SK-N-SH (cell line): ENCODE results near the gene FOCAD. TPM values are rescaled to one million over a fixed set of nuclear protein-coding genes. Genes with fewer than 3 reads are reported as not detected.

Experiments
- CTCF ChIA-PET: fragments of 300-600, 350-600 bp; formaldehyde crosslinking; extraction: SDS; loops from one replicate; lab custom pipeline; 2021; lab: Yijun Ruan, JAX
- POLR2A ChIA-PET: fragments of 350-600 bp; sonication (Branson Sonifier 250); formaldehyde crosslinking; extraction: SDS; loops from one replicate; lab custom pipeline; 2020; ENCODE audit warnings: antibody characterized with exemption, inconsistent platforms; lab: Yijun Ruan, JAX
- DNase-seq: peaks from one replicate; pipeline ENCODE4 v3.0.0; 2012
- H2AFZ ChIP-seq: fragments of 200-600 bp; sonication (generic); 2 replicates; pipeline ENCODE4 v1.8.1; 2016; ENCODE audit warnings: antibody characterized with exemption, mild to moderate bottlenecking, low read depth
- H3F3A ChIP-seq: fragments of 200-600 bp; sonication (generic); replicated peaks from 2 replicates; pipeline ENCODE3; 2016; ENCODE audit warnings: antibody characterized with exemption, mild to moderate bottlenecking; ENCODE audit not compliant: insufficient read depth
- H3K27ac ChIP-seq, 2 experiments: fragments of 200-500 bp in 1 of 2; fragments of 200-600 bp in 1 of 2; sonication (Bioruptor generic) in 1 of 2; sonication (generic), shearing (Covaris generic) in 1 of 2; 2 replicates each; pipeline versions ENCODE4 v1.5.1 to v1.6.1; 2014 to 2016; ENCODE audit warnings: low read depth in 2 of 2, inconsistent platforms in 1 of 2, low read length in 1 of 2, mild to moderate bottlenecking in 1 of 2, mixed read lengths in 1 of 2
- H3K27me3 ChIP-seq: fragments of 200-600 bp; sonication (generic), shearing (Covaris generic); 2 replicates; pipeline ENCODE4 v1.6.1; 2016; ENCODE audit warnings: mixed run types; ENCODE audit not compliant: insufficient read depth
- H3K36me3 ChIP-seq, 2 experiments: fragments of 200-500 bp in 1 of 2; fragments of 200-600 bp in 1 of 2; sonication (Bioruptor generic) in 1 of 2; sonication (generic) in 1 of 2; replicated peaks in 1 of 2; 2 replicates each; pipeline versions ENCODE3 to v1.5.1; 2014 to 2016; ENCODE audit warnings: low read length in 1 of 2, mild to moderate bottlenecking in 1 of 2; ENCODE audit not compliant: insufficient read depth in 2 of 2, control insufficient read depth in 1 of 2
- H3K4me1 ChIP-seq, 2 experiments: fragments of 200-500 bp in 1 of 2; fragments of 200-600 bp in 1 of 2; sonication (Bioruptor generic) in 1 of 2; sonication (generic), shearing (Covaris generic) in 1 of 2; 2 replicates each; pipeline versions ENCODE4 v1.5.1 to v1.6.1; 2014 to 2016; ENCODE audit warnings: low read depth in 1 of 2, low read length in 1 of 2, mixed run types in 1 of 2; ENCODE audit not compliant: insufficient read depth in 2 of 2, control insufficient read depth in 1 of 2
- H3K4me2 ChIP-seq: fragments of 200-600 bp; sonication (generic), shearing (Covaris generic); 2 replicates; pipeline ENCODE4 v1.6.1; 2017; ENCODE audit warnings: mixed run types
- H3K4me3 ChIP-seq, 2 experiments: fragments of 200-500 bp in 1 of 2; fragments of 200-600 bp in 1 of 2; sonication (Bioruptor generic) in 1 of 2; sonication (generic), shearing (Covaris generic) in 1 of 2; 2 replicates each; pipeline versions ENCODE4 v1.5.1 to v1.8.1; 2014 to 2016; ENCODE audit warnings: low read depth in 2 of 2, inconsistent platforms in 1 of 2, low read length in 1 of 2, mild to moderate bottlenecking in 1 of 2, mixed read lengths in 1 of 2, moderate library complexity in 1 of 2
- H3K79me2 ChIP-seq: fragments of 200-600 bp; sonication (generic); 2 replicates; pipeline ENCODE4 v1.8.1; 2017; ENCODE audit warnings: mild to moderate bottlenecking; ENCODE audit not compliant: insufficient read depth
- H3K9ac ChIP-seq: fragments of 200-600 bp; sonication (generic); 2 replicates; pipeline ENCODE4 v1.6.1; 2017; ENCODE audit warnings: mixed run types
- H3K9me2 ChIP-seq: fragments of 200-600 bp; sonication (generic); 2 replicates; pipeline ENCODE4 v1.6.1; 2017; ENCODE audit warnings: mixed run types
- H3K9me3 ChIP-seq: fragments of 200-600 bp; sonication (generic); 2 replicates; pipeline ENCODE4 v1.6.1; 2017; ENCODE audit warnings: mixed run types, mild to moderate bottlenecking, moderate library complexity
- H4K20me1 ChIP-seq: fragments of 200-600 bp; sonication (generic); 2 replicates; pipeline ENCODE4 v1.6.1; 2017; ENCODE audit warnings: mild to moderate bottlenecking, mixed run types; ENCODE audit not compliant: insufficient read depth
- EP300 ChIP-seq, 2 experiments: IDR thresholded peaks; 2 replicates each; pipeline versions ENCODE4 v1.4.0 to v1.6.1; 2012; ENCODE audit warnings: borderline replicate concordance in 1 of 2, low read depth in 1 of 2, low read length in 1 of 2
- FOSL2 ChIP-seq: IDR thresholded peaks from 2 replicates; pipeline ENCODE4 v1.4.0; 2012; ENCODE audit warnings: low read depth, mild to moderate bottlenecking, moderate library complexity, borderline replicate concordance
- GABPA ChIP-seq: IDR thresholded peaks from 2 replicates; pipeline ENCODE4 v1.4.0; 2012; ENCODE audit warnings: low read depth, mild to moderate bottlenecking
- MEF2A ChIP-seq: IDR thresholded peaks from 2 replicates; pipeline ENCODE4 v1.4.0; 2012; ENCODE audit warnings: low read depth, borderline replicate concordance
- REST ChIP-seq: IDR thresholded peaks from 2 replicates; pipeline ENCODE4 v1.6.1; 2012; ENCODE audit warnings: mild to moderate bottlenecking, low read depth, low read length, moderate library complexity
- RFX5 ChIP-seq: IDR thresholded peaks from 2 replicates; pipeline ENCODE4 v1.6.1; 2012; ENCODE audit warnings: mild to moderate bottlenecking, improper control_type of control experiment, low read length
- RXRA ChIP-seq: IDR thresholded peaks from 2 replicates; pipeline ENCODE4 v1.4.0; 2012; ENCODE audit warnings: low read depth, mild to moderate bottlenecking, borderline replicate concordance
- TCF12 ChIP-seq: IDR thresholded peaks from 2 replicates; pipeline ENCODE4 v1.4.0; 2012
- WGBS: methylation state at CpG from one replicate; pipeline ENCODE4 v1.1.6; 2017; ENCODE audit warnings: low lambda C conversion rate; 5-methylcytosine and 5-hydroxymethylcytosine counted together
- polyA plus RNA-seq, 3 experiments: library from polyadenylated mRNA; depleted of rRNA; stranded (reverse); fragments of >200 nt; gene quantifications; 2 replicates each; pipeline ENCODE4 v1.2.3, GENCODE V29; 2012
- TF ChIP-seq, protein P1 (sequence below): IDR thresholded peaks from 2 replicates; pipeline ENCODE4 v1.4.0; 2012; ENCODE audit warnings: low read depth, borderline replicate concordance
- TF ChIP-seq, protein P2 (sequence below): IDR thresholded peaks from 2 replicates; pipeline ENCODE4 v1.4.0; 2012; ENCODE audit warnings: low read depth, borderline replicate concordance
- TF ChIP-seq, protein P3 (sequence below): fragments of 150-350 bp; IDR thresholded peaks from 2 replicates; pipeline ENCODE4 v1.6.1; 2017; ENCODE audit warnings: antibody characterized with exemption, low read length, low read depth, borderline replicate concordance

Gene FOCAD
- polyA plus RNA-seq, 1 of the 3 experiments (the other 2 are of a cell fraction), result 15.8 TPM

DNA sequence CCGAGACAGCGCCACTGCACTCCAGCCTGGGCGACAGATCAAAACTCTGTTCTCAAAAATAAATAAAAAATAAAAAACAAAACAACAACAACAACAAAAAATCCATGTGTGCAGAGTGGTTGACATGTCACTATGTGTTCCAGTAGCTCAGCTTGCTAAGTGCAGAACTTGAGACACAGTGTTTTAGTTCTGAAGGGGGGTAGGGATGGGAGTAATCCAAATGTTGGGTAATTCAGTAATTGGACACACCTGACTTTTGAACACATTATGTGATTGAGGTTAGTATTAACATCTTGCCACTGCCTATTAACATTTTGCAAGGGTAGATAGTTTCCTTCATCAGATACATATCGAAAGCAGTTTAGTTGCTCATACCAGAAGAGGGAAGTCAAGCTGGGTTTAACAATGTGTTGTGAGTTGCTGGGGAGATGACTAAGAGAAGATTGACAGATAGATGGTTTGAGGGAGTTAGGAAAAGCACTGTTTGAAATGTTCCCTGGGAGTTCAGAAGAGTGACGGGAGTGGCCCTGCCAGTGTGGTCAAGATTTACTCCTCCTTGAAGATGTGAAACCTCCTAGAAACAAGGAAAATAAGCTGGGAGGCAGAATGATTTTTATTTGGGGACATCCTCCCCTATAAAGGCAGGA lies 346.5 kb downstream of the FOCAD start:
- H2AFZ ChIP-seq, result no peak overlapping the region
- H3K27me3 ChIP-seq, result no peaks in the 10 kb centered on the region
- H3K9me2 ChIP-seq, result no peaks in the 10 kb centered on the region
- CTCF ChIA-PET, result interaction anchor here (2.5 kb wide), 1 partner anchor 80 kb away, joined by 9 read pairs; no protein-coding TSS in a partner anchor
- no peaks in the 10 kb centered on the region for H3K79me2 ChIP-seq
- H3K4me1 ChIP-seq, result 0 out of 4 replicates have a peak, but pooled peaks cover 0 to 5% of the 10 kb centered on the region in 2 experiments
- no peak for DNase-seq
- no peaks in the 10 kb centered on the region for H3K9me3 ChIP-seq
- no peak for TF ChIP-seq RXRA
- no peak for TF ChIP-seq RFX5
- TF ChIP-seq, protein P1, sequence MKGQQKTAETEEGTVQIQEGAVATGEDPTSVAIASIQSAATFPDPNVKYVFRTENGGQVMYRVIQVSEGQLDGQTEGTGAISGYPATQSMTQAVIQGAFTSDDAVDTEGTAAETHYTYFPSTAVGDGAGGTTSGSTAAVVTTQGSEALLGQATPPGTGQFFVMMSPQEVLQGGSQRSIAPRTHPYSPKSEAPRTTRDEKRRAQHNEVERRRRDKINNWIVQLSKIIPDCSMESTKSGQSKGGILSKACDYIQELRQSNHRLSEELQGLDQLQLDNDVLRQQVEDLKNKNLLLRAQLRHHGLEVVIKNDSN, result no peak
- TF ChIP-seq REST, result no peak
- TF ChIP-seq TCF12, result no peak
- no peak for TF ChIP-seq EP300 (IDR thresholded peaks at IDR 0.05; ENCODE audit: borderline replicate concordance in 1 of 2, low read depth in 1 of 2, low read length in 1 of 2)
- no peak for TF ChIP-seq MEF2A
- TF ChIP-seq FOSL2, result no peak
- TF ChIP-seq, protein P2, sequence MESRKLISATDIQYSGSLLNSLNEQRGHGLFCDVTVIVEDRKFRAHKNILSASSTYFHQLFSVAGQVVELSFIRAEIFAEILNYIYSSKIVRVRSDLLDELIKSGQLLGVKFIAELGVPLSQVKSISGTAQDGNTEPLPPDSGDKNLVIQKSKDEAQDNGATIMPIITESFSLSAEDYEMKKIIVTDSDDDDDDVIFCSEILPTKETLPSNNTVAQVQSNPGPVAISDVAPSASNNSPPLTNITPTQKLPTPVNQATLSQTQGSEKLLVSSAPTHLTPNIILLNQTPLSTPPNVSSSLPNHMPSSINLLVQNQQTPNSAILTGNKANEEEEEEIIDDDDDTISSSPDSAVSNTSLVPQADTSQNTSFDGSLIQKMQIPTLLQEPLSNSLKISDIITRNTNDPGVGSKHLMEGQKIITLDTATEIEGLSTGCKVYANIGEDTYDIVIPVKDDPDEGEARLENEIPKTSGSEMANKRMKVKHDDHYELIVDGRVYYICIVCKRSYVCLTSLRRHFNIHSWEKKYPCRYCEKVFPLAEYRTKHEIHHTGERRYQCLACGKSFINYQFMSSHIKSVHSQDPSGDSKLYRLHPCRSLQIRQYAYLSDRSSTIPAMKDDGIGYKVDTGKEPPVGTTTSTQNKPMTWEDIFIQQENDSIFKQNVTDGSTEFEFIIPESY, result no peak
- no peak for TF ChIP-seq GABPA
- TF ChIP-seq, protein P3, sequence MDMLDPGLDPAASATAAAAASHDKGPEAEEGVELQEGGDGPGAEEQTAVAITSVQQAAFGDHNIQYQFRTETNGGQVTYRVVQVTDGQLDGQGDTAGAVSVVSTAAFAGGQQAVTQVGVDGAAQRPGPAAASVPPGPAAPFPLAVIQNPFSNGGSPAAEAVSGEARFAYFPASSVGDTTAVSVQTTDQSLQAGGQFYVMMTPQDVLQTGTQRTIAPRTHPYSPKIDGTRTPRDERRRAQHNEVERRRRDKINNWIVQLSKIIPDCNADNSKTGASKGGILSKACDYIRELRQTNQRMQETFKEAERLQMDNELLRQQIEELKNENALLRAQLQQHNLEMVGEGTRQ, result no peak
- H3K4me2 ChIP-seq, result no peak overlapping the region
- H4K20me1 ChIP-seq, result no peaks in the 10 kb centered on the region
- no peak overlapping the region for H3K9ac ChIP-seq
- 96% methylated on average over 5 of the region's 5 CpGs for WGBS
- H3F3A ChIP-seq, result no peaks in the 10 kb centered on the region
- no peaks in the 10 kb centered on the region for H3K36me3 ChIP-seq
- H3K27ac ChIP-seq, result no peak overlapping the region
- POLR2A ChIA-PET, result no interaction called here
- H3K4me3 ChIP-seq, result no peak overlapping the region
